ENCODE data around the gene PIN1.

PIN1 gene

GRCh38 chr19:9792206-9793070 is 42.7 kb upstream of the PIN1 start:
- Histone ChIP-seq H3K36me3 (ENCODE audit: control insufficient read depth in 2 of 2, insufficient read depth in 2 of 2, low read length in 2 of 2) (no peaks in the 10 kb centered on the region), H3K9me3 (ENCODE audit: control insufficient read depth in 2 of 2, low read length in 2 of 2) (peaks cover 0 to 1% of the 10 kb centered on the region in 2 donors), H3K27me3 (ENCODE audit: control insufficient read depth in 2 of 2, insufficient read depth in 2 of 2, low read length in 2 of 2) (no peaks in the 10 kb centered on the region), H3K9ac (ENCODE audit: low read depth in 1 of 2, low read length in 2 of 2) (peak overlapping the region; percentile 75 to 88), H3K27ac (ENCODE audit: low read depth in 2 of 2, low read length in 2 of 2) (peak overlapping the region; percentile 94 to 95), H3K4me3 (ENCODE audit: low read length in 2 of 2) (peak overlapping the region; percentile 81 to 83), H3K4me1 (ENCODE audit: control insufficient read depth in 2 of 2, insufficient read depth in 2 of 2, low read length in 2 of 2) (peaks cover 4% of the 10 kb centered on the region in 2 donors)

GRCh38 chr19:9793071-9793591 is 42.0 kb upstream of the PIN1 start:
- Histone ChIP-seq H3K4me1 (ENCODE audit: control insufficient read depth in 2 of 2, insufficient read depth in 2 of 2, low read length in 2 of 2) (peaks cover 4% of the 10 kb centered on the region in 2 donors), H3K36me3 (ENCODE audit: control insufficient read depth in 2 of 2, insufficient read depth in 2 of 2, low read length in 2 of 2) (no peaks in the 10 kb centered on the region), H3K9ac (ENCODE audit: low read depth in 1 of 2, low read length in 2 of 2) (peak overlapping the region; percentile 75 to 88), H3K9me3 (ENCODE audit: control insufficient read depth in 2 of 2, low read length in 2 of 2) (peaks cover 0 to 1% of the 10 kb centered on the region in 2 donors), H3K27ac (ENCODE audit: low read depth in 2 of 2, low read length in 2 of 2) (peak overlapping the region; percentile 94 to 95), H3K27me3 (ENCODE audit: control insufficient read depth in 2 of 2, insufficient read depth in 2 of 2, low read length in 2 of 2) (no peaks in the 10 kb centered on the region), H3K4me3 (ENCODE audit: low read length in 2 of 2) (peak overlapping the region; percentile 81 to 83)

- Histone ChIP-seq H3K4me3 (ENCODE audit: low read length in 2 of 2) (peak overlapping the region in 1 of 2 donors; percentile 20), H3K27me3 (ENCODE audit: control insufficient read depth in 2 of 2, insufficient read depth in 2 of 2, low read length in 2 of 2) (no peaks in the 10 kb centered on the region), H3K9me3 (ENCODE audit: control insufficient read depth in 2 of 2, low read length in 2 of 2) (peaks cover 0 to 1% of the 10 kb centered on the region in 2 donors), H3K9ac (ENCODE audit: low read depth in 1 of 2, low read length in 2 of 2) (peak overlapping the region in 1 of 2 donors; percentile 17), H3K27ac (ENCODE audit: low read depth in 2 of 2, low read length in 2 of 2) (peak overlapping the region; percentile 47 to 52), H3K36me3 (ENCODE audit: control insufficient read depth in 2 of 2, insufficient read depth in 2 of 2, low read length in 2 of 2) (no peaks in the 10 kb centered on the region), H3K4me1 (ENCODE audit: control insufficient read depth in 2 of 2, insufficient read depth in 2 of 2, low read length in 2 of 2) (peaks cover 4% of the 10 kb centered on the region in 2 donors)
Observed at GRCh38 chr19:9796113-9796773, 38.9 kb upstream of the PIN1 start.

GRCh38 chr19:9797871-9798270 is 37.2 kb upstream of the PIN1 start:
- H3K9me3 ChIP-seq (ENCODE audit: control insufficient read depth in 2 of 2, low read length in 2 of 2), result peaks cover 0 to 1% of the 10 kb centered on the region in 2 donors
- no peak overlapping the region for H3K9ac ChIP-seq (ENCODE audit: low read depth in 1 of 2, low read length in 2 of 2)
- no peaks in the 10 kb centered on the region for H3K36me3 ChIP-seq (ENCODE audit: control insufficient read depth in 2 of 2, insufficient read depth in 2 of 2, low read length in 2 of 2)
- no peaks in the 10 kb centered on the region for H3K27me3 ChIP-seq (ENCODE audit: control insufficient read depth in 2 of 2, insufficient read depth in 2 of 2, low read length in 2 of 2)
- no peak overlapping the region for H3K27ac ChIP-seq (ENCODE audit: low read depth in 2 of 2, low read length in 2 of 2)
- H3K4me3 ChIP-seq (ENCODE audit: low read length in 2 of 2), result no peak overlapping the region
- H3K4me1 ChIP-seq (ENCODE audit: control insufficient read depth in 2 of 2, insufficient read depth in 2 of 2, low read length in 2 of 2), result peaks cover 4% of the 10 kb centered on the region in 2 donors

GRCh38 chr19:9799162-9799561 is 36.0 kb upstream of the PIN1 start:
- H3K27me3 ChIP-seq (ENCODE audit: control insufficient read depth in 2 of 2, insufficient read depth in 2 of 2, low read length in 2 of 2), result no peaks in the 10 kb centered on the region
- H3K4me1 ChIP-seq (ENCODE audit: control insufficient read depth in 2 of 2, insufficient read depth in 2 of 2, low read length in 2 of 2), result peaks cover 0 to 4% of the 10 kb centered on the region in 2 donors
- no peak overlapping the region for H3K9ac ChIP-seq (ENCODE audit: low read depth in 1 of 2, low read length in 2 of 2)
- H3K36me3 ChIP-seq (ENCODE audit: control insufficient read depth in 2 of 2, insufficient read depth in 2 of 2, low read length in 2 of 2), result no peaks in the 10 kb centered on the region
- H3K9me3 ChIP-seq (ENCODE audit: control insufficient read depth in 2 of 2, low read length in 2 of 2), result peaks cover 0 to 1% of the 10 kb centered on the region in 2 donors
- H3K27ac ChIP-seq (ENCODE audit: low read depth in 2 of 2, low read length in 2 of 2), result no peak overlapping the region
- H3K4me3 ChIP-seq (ENCODE audit: low read length in 2 of 2), result no peak overlapping the region

GRCh38 chr19:9801976-9802375 is 33.1 kb upstream of the PIN1 start:
- no peak overlapping the region for H3K4me3 ChIP-seq (ENCODE audit: low read length in 2 of 2)
- H3K36me3 ChIP-seq (ENCODE audit: control insufficient read depth in 2 of 2, insufficient read depth in 2 of 2, low read length in 2 of 2), result peaks cover 3 to 7% of the 10 kb centered on the region in 2 donors
- H3K4me1 ChIP-seq (ENCODE audit: control insufficient read depth in 2 of 2, insufficient read depth in 2 of 2, low read length in 2 of 2), result no peaks in the 10 kb centered on the region
- H3K9ac ChIP-seq (ENCODE audit: low read depth in 1 of 2, low read length in 2 of 2), result no peak overlapping the region
- H3K9me3 ChIP-seq (ENCODE audit: control insufficient read depth in 2 of 2, low read length in 2 of 2), result no peaks in the 10 kb centered on the region
- no peaks in the 10 kb centered on the region for H3K27me3 ChIP-seq (ENCODE audit: control insufficient read depth in 2 of 2, insufficient read depth in 2 of 2, low read length in 2 of 2)
- no peak overlapping the region for H3K27ac ChIP-seq (ENCODE audit: low read depth in 2 of 2, low read length in 2 of 2)

GRCh38 chr19:9806803-9807202 is 28.3 kb upstream of the PIN1 start:
- Histone ChIP-seq H3K36me3 (ENCODE audit: control insufficient read depth in 2 of 2, insufficient read depth in 2 of 2, low read length in 2 of 2) (peaks cover 27 to 43% of the 10 kb centered on the region in 2 donors), H3K4me3 (ENCODE audit: low read length in 2 of 2) (no peak overlapping the region)

GRCh38 chr19:9808855-9809824 is 26.0 kb upstream of the PIN1 start:
- Histone ChIP-seq H3K4me1 (ENCODE audit: control insufficient read depth in 2 of 2, insufficient read depth in 2 of 2, low read length in 2 of 2) (peaks cover 0 to 2% of the 10 kb centered on the region in 2 donors), H3K36me3 (ENCODE audit: control insufficient read depth in 2 of 2, insufficient read depth in 2 of 2, low read length in 2 of 2) (peaks cover 27 to 46% of the 10 kb centered on the region in 2 donors), H3K4me3 (ENCODE audit: low read length in 2 of 2) (no peak overlapping the region)

More at GRCh38 chr19:9806803-9807202, 28.3 kb upstream of the PIN1 start:
- H3K9me3 ChIP-seq (ENCODE audit: control insufficient read depth in 2 of 2, low read length in 2 of 2), result no peaks in the 10 kb centered on the region
- no peaks in the 10 kb centered on the region for H3K27me3 ChIP-seq (ENCODE audit: control insufficient read depth in 2 of 2, insufficient read depth in 2 of 2, low read length in 2 of 2)
- no peak overlapping the region for H3K9ac ChIP-seq (ENCODE audit: low read depth in 1 of 2, low read length in 2 of 2)
- H3K4me1 ChIP-seq (ENCODE audit: control insufficient read depth in 2 of 2, insufficient read depth in 2 of 2, low read length in 2 of 2), result peaks cover 0 to 2% of the 10 kb centered on the region in 2 donors
- no peak overlapping the region for H3K27ac ChIP-seq (ENCODE audit: low read depth in 2 of 2, low read length in 2 of 2)

GRCh38 chr19:9811139-9811538 is 24.0 kb upstream of the PIN1 start:
- H3K9ac ChIP-seq (ENCODE audit: low read depth in 1 of 2, low read length in 2 of 2), result no peak overlapping the region
- no peaks in the 10 kb centered on the region for H3K9me3 ChIP-seq (ENCODE audit: control insufficient read depth in 2 of 2, low read length in 2 of 2)
- no peak overlapping the region for H3K27ac ChIP-seq (ENCODE audit: low read depth in 2 of 2, low read length in 2 of 2)
- peaks cover 0 to 2% of the 10 kb centered on the region in 2 donors for H3K4me1 ChIP-seq (ENCODE audit: control insufficient read depth in 2 of 2, insufficient read depth in 2 of 2, low read length in 2 of 2)
- no peak overlapping the region for H3K4me3 ChIP-seq (ENCODE audit: low read length in 2 of 2)
- H3K36me3 ChIP-seq (ENCODE audit: control insufficient read depth in 2 of 2, insufficient read depth in 2 of 2, low read length in 2 of 2), result peaks cover 27 to 47% of the 10 kb centered on the region in 2 donors
- no peaks in the 10 kb centered on the region for H3K27me3 ChIP-seq (ENCODE audit: control insufficient read depth in 2 of 2, insufficient read depth in 2 of 2, low read length in 2 of 2)

More at GRCh38 chr19:9808855-9809824, 26.0 kb upstream of the PIN1 start:
- no peaks in the 10 kb centered on the region for H3K27me3 ChIP-seq (ENCODE audit: control insufficient read depth in 2 of 2, insufficient read depth in 2 of 2, low read length in 2 of 2)
- no peaks in the 10 kb centered on the region for H3K9me3 ChIP-seq (ENCODE audit: control insufficient read depth in 2 of 2, low read length in 2 of 2)
- no peak overlapping the region for H3K9ac ChIP-seq (ENCODE audit: low read depth in 1 of 2, low read length in 2 of 2)
- peak overlapping the region in 1 of 2 donors; percentile 32 for H3K27ac ChIP-seq (ENCODE audit: low read depth in 2 of 2, low read length in 2 of 2)
